ENCODE data around the gene RBBP8NL.
"Not testable (repeated sequence)": the region's sequence is repeated elsewhere in the genome, so short reads cannot be mapped to it uniquely, and the experiment has no call there.

RBBP8NL gene

DNA sequence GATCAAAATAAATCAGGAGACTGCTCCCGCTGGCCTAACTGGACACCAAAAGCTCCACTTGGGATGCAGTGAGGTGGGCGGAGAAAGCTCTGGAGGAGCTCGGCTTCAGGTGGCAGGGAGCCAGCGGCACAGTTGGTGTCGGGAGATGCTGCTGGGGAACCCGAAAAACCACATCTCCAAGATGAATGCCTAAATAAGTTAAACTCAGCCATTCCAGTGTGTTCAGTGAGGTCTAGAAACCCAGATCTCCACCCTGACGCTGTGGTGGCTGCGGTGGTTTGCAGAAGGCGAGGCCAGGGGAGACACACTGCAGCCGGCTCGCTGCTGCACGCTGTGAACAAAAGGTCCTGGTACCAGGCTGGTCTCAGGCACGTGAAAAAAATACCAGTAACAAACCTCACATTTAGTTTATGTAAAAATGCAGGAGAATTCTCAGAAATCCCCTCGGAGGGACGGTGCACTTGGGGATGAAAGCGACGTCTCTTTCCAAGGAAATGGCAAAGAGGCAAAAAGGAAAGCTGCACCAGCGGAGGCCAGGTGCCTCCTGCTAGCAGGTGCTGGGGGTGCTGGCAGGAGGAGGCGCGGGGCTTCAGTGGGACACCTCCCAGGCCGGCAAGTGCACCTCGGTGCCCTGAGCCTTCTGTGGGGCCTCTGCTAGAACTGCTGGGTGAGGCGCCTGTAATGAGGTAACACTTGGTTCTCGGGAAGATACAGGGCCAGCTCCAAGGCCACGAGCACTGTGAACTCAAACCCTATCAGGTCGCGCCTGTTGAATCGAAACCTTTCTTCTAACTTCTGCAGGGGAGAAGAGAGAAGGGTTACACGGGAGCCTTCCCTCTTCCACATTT, 36.8 kb downstream of the RBBP8NL start:
- no peak for DNase-seq

DNA sequence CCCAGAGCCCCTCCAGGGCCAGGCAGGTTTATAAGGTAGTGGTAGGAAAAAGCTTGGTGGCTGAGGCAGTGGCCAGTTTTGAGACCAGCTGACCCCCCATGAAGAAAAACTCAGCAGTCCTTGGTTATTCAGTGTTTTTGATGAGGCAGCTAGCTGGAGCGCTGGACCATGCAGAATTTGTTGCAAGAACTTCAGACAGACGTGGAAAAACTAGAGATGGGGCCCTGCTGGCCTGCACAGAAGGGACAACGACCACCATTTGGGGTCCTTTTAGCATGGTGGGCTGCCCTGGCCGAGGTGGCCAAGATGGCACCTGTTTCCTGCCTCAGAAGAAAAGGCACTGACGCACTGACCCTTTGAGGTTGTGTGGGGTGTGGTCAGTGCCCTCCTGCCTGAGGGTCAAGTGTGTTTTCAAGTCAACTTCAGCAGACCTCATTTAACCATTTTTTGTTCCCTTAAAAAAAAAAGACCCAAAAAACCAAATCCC, 37.7 kb downstream of the RBBP8NL start:
- DNase-seq: no peak

DNA sequence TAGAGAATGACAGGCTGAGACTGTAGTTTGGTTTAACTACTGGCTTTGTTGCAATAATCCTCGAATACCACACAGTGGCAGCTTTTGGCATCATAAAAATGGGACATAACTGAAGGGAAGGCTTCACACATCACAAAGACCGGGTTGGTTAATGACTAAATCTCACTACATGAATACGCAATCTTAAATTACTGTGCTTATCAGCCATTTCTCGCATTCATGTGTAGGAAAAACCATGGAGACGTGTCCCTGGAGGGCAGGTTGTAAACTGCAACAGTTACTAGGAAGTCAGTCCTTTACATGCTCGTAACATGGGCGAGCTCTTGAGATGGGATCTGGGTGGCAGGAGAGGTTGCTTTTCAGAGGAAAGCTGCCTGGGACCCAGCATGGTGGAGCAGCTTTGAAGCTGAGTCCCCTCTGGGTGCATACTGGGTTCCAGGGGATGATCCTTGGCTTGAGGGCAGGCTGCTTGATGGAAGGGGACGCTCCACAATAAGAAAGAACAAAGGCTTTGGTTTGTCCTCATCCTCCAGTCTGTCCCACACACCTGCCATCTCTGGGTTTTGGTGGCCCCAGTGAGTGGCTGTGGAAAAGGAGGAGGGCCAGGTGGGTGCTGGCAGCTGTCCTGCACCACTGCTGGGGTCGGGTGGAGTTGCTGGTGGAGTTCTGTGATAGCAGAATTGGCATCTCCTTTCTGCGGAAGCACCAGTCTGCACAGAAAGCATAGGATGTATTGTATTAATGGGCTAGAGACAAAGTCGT, 38.3 kb downstream of the RBBP8NL start:
- peak in 1 of 2 experiments; percentile 56 for DNase-seq

DNA sequence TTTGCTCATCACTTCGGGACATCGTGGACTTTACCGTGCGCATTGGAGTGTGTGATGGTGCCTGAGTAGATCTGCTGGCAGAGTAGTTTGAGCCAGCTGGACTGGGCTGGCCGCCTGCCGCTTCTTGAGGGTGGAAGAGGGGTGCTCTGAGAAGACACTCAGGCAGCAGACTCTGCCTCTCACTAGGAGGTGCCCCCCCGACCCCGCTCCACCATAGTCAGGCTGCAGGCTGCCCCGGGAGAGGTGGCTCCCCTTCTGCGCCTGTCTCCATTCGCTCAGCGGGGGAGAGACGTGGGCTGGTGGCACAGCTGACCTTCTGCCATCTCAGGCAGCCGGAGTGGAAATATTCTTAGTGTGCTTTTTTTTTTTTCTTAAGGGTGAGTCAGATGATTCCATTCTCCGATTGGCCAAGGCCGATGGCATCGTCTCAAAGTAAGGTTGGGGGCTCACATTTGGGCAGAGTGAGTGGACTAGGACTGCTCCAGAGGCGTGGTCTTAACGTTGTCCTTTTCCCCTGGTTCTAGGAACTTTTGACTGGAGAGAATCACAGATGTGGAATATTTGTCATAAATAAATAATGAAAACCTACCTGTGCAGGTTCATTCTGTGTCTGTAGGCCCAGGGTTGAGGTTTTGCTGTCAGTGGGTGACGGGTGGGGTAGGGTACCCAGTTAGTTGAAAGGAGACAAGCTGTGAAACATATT, 39.3 kb downstream of the RBBP8NL start:
- DNase-seq: no peak

DNA sequence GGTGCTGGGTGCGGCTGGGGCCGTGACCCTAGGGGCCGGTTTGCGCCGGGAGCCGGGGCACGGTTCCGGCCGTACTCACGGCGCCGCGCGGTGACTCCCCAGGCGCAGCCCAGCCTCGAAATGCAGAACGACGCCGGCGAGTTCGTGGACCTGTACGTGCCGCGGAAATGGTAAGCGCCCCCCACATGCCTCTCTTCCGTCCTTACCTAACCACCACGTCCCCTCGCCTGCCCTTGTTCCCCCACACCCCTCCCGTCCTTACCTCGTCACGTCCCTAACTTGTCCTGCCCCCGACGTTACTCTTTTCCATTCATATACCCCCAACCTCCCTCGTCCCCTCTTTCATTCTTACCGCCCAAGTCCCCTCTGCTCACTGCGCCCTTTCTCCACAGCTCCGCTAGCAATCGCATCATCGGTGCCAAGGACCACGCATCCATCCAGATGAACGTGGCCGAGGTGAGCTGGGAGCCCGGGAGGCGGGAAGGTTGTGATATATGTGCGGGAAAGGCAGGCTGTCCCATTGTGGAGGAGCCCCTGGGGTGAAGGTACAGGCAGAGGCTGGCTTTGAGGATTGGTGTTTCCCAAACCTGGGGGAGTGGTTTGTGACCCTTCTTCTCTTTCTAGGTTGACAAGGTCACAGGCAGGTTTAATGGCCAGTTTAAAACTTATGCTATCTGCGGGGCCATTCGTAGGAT, 40.0 kb downstream of the RBBP8NL start:
- no peak for DNase-seq

DNA sequence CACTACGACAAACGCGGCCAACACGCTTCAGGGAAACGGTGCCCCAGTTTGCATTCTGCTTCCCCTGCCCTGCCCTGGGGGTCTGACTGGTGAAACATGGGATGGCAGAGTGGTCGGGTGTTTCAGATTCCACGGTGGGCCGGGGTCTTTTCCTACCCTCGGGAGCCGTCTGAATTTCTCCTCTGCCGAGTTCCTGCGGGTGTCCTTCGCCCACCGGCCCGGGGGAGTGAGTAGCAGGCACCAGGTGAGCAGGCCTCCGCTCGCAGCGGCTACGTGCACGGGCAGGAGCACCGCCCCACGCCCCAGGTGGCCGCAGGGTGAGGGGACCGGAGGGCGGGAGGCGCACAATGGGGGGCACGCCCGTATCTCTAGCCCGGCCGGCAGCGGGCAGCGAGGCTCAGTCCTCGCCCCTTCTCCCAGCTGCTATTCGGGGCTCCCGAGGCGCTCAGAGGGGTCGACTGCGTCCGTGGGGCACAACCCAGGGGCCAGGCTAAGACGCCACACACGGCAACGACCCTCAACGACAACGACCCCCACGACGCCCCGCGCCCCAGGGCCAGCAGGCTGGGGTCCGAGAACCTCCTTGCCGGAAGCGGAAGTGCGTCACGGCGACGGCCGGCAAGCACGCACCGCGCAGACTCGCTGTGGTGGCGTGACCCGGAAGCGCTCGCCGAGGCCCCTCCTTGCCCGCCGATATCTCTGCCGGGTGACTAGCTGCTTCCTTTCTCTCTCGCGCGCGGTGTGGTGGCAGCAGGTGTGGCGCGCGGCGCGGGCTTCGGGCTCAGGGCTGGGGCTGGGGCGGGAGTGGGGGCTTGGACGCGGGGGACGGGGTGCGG, 40.7 kb downstream of the RBBP8NL start, which contains the start of gene RPS21:
RPS21 (plus strand) TSS at position 721 of the 836 bp plus-strand sequence. CDS start 236 bp downstream, outside the sequence.
- peak; percentile 83 to 91 for DNase-seq

DNA sequence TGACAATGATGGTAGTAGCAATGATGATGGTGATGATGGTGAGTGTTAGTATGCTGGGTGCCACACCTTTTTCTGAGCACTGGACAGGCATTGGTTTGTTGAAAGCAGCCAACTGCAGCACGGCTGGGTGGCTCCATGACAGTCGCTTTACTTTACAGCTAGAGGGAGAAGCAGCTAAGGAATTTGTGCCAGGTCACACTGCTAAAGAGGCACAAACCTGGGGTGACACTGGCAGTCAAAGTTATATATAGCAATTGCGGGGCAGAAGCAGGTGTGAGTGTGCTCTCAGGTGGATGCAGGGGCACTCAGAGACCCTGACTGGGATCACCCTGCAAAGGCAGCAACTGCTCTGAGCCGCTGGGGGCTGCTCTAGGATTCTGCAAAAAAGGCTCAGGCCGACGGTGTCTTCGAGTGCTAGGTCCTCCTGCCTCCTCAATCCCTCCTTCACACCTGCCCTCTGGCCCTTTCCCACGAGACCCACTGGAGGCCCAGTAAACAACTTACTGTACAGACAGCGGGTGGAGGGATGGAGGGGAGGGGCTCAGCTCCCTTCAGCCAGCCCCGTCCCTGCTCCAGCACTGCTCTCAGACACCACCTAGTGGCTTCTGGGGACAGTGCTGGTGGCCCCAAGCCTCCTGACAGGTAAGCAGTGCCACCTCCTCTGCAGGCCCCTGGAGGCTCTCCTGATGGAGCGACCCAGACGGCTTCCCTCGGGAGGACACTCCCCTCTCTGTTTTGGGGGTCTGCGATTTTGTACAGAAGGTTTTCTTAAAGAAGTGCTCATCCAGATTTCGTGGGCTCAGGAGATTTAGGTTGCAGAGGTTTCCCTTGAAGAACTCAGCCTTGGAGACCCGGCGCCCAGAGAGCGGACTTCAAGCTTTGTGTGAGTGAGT, 44.8 kb downstream of the RBBP8NL start:
- DNase-seq: peak; percentile 66 to 84

DNA sequence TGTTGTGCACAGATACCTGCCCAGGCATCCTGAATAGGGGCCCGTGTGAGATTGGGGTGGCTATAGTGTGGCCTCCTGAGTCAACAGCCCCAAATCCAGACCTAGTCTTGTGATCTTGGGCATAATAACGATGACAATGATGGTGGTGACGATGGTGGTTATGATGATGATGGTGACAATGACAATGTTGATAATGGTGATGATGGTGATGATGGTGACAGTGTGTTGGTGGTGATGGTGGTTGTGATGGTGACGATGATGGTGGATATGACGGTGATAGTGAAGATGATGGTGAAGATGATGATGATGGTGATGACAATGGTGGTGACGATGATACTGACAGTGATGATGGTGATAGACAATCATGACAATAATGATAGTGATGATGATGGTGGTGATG, 45.5 kb downstream of the RBBP8NL start:
- no peak for DNase-seq

DNA sequence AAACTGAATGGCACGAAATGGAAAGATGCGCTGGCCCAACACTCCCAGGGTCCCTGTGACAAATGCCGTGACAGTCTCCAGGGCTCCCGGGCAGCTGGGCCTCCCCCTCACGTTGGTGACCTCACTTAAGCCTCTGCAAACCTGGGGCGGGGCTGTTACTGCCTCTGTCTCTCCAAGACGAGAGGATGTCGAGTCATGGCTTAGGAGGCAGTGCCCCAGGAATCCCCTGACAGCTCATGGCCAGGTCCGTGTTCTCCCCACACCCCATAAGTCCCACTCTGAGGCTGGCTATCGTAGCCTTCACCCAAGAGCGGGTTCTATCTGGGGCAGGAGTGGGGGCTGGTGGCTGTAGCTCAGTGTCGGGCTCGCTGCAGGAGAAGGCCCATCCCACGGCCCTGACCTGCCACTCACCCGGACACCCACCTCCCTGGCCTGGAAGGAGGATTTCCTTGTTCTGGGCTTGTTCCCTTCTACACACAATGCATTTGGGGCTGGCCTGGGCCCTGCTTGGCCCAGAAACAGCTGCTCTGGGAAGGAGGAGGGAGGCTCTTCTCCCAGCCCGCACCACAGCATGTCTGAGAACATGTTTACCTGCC, 46.0 kb downstream of the RBBP8NL start:
- peak; percentile 49 to 61 for DNase-seq

DNA sequence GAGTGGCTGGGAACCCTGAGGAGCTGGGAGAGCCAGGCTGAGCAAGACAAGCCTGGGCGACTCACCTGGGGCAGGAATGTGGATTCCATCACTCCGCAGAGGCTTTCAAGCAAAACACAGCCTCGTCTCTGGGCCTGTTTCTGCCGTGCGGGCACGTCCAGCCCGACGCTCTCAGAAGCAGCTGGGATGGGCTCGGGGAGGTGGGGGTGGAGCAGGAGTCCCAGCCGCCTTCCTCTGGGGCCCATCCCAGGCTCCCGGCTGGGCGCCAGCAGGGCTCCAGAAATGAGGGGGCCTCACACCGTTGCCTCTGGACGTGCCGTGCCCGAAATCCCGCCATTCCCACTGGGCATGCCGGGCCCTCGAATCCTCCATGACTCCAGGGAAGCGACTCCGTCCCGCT, 49.1 kb downstream of the RBBP8NL start:
- DNase-seq: no peak

DNA sequence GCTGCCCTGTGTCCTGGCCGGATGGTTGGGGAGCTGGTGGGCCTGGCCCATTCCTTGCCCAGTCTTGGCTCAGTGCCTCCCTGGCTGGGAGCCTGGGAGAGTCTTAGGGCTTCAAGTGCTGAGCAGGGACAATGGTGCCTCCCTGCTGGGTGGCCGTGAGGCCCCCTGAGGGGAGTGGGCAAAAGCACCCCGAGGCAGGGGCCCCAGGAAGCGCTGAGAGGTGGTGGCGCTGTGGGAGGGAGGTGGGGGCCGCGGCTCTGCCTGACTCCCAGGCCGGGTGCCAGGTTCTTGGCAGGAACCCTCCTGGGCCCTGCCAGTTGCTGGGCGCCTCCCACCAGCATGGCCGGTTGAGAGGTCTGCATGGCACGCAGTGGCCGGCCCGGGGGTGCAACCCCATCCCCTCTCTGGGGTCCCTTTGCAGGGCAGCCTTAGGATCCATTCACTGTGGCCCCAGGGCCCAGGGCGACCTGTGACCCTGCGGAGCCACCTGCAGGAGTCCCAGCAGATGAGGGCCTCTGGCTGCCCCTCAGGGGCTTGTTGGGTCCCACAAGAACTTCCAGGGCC, 49.6 kb downstream of the RBBP8NL start:
- no peak for DNase-seq

DNA sequence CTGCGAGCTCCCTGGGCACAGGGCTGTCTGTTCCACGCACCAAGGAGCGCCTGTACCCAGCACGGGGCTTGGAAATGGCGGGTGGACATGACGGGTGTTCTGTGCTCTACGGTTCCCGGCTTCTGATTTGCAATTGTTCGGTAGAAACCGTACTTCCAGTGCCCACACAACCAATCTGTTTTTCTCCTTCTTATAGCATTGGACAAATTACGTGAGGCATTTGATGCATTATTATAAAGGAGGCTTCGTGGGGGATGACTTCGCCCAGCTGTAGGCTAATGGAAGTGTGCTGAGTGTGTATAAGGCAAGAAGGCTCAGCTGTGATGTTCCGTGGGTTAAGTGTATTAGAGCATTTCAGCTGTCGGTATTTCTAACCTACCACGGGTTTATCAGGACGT, 50.3 kb downstream of the RBBP8NL start:
- no peak for DNase-seq

DNA sequence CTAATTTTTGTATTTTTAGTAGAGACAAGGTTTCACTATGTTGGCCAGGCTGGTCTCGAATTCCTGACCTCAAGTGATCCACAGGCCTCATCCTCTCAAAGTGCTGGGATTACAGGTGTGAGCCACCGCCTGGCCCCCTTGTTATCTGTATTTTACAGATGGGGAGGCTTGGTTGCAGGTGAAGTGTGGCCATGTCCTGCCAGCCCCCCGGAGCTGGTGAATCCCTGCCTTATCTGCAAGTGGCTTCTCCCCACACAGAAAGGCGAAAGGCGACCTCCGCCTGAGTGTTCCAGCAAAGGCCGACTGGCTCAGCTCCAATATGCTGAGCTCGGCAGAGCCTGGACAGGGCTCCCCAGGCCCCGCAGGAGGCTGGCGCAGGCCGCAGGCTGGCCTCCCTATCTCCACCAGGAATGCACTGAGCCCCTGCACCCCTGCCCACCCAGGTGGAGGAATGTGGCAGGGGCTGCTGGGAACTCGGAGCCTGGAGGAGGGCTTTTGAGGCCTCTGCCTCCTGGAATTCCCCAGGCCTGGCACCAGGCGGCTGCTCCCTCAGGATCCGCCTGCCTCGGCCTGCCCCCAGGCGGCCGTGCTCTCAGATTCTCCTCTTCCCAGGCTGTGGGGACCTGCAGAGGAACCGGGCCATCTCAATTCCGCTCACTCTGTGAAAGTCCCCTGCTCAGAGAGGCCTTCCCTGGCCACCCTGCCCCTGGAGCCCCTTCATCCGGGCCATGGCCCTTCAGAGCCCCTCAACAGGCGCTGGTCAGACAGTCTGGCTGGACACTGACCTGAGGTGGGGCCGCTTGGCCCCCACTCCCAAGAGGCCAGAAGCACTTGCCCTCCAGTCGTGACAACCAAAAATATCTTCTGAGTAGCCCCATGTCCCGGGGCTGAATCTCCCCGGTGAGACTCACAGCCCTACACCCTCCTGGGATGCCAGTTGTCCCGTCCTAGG, 51.0 kb downstream of the RBBP8NL start:
- no peak for DNase-seq

DNA sequence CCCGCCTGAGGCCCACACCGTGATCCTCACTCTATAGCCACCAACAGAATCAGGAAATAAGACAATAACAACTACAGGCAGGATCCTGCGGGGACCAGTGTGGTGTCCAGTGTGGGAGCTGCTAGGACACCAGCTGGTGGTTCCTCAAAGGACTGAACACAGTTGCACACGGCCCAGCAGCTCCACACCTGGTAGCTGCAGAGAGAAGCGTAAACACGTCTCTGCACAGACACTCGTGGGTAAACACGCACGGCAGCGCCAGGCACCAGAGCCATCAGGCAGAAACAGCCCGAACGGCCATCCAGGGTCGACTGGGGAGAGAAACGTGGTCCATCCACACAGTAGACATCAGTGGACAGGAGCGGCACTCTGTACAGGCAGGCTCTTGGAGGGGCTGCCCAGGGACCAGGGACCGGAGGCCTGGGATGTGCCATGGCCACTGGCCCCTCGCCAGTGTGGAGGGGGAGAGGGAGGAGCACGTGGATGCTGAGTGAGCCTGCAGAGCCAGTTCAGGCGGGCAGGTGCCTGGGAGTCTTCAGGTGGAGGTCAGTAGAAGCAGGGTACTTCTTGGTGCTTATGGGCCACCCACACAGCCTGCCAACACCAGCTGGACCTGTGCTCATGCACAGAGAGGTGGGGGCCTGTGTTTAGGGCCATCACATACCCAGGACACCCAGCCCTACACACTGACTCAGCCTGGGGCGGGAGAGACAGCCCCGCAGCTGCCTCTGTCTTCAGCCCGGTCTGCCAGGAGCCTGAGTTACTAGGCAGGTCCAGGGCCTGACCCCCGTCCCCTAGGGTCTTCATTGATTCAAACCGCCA, 52.8 kb downstream of the RBBP8NL start:
- no peak for DNase-seq

DNA sequence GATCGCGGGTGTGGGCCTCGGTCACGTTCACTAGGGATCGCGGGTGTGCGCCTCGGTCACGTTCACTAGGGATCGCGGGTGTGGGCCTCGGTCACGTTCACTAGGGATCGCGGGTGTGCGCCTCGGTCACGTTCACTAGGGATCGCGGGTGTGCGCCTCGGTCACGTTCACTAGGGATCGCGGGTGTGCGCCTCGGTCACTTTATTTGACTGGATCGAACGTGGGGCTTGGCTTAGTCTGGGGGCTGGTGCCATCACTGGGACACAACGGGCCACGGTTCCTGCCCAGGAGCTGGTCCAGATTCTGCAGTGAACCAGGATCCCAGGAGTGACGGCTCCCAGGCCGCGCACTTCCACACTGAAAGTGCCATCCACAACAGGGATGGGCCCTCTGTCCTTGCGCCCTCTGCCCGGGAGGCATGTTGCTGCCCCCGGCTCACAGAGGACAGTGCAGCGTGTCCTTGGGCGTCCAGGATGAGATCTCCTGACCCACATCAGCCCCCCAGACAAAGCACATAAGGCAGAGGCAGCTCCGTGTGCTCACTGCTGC, 53.6 kb downstream of the RBBP8NL start:
- not testable (repeated sequence) for DNase-seq

DNA sequence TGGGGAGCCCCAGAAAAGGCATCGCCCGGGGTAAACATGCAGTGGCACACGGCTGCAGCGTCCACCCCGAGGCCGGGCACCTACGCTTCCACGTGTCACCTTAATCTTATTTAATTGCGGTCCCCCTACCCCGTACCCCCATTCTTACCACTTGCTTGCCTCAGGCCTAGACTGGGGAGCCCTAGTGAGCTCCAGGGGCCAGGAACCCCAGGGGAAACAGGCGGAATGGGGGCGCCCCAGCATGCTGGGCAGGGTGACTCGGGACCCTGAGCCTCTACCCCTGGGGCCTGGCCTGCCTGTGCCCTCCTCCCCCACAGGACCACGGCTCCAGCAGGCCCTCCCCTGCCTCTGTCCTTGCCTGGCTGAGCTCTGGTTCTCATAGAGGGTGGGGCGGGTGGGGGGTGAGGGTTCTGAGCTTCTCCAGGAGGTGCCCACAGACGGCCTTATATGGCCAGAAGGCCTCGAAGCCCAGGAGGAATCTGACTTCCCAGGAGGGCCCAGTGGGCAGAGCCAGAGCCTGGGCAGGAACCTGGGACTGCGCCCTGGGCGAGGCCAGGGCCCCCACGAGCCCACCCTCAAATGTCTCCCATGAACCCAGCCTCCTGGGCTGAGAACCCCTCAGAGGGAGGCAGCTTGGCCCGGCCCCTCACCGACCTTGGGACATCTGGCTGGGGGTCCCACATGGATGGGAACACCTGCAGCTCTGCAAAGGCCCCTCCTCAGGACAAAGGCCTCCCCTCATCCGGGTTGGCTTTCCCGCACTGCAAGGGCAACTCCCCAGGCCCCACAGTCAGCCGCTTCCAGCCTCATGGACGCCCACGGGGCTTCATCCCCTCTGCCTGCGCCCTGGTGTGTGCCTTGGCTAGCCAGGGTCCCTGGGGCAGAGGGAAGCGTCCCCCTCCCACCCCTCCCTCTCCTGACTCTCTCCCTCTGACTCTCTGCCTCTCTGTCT, 55.0 kb downstream of the RBBP8NL start:
- no peak for DNase-seq
